Esophagus squamous epithelium (tissue), 4 donors: Measurements from ENCODE around the gene NETO1.

Experiments used
- POLR2A ChIP-seq, 4 donors: fragments of 450-650 bp; IDR thresholded peaks; one replicate each; pipeline ENCODE4 v1.6.1; 2017; ENCODE audit warnings: antibody characterized with exemption in 4 of 4, mild to moderate bottlenecking in 4 of 4, moderate library complexity in 3 of 4
- TF ChIP-seq, protein P1 (sequence below), 6 experiments: fragments of 450-650 bp in 4 of 6; fragments of 200-600 bp in 2 of 6; sonication (generic) in 2 of 6; IDR thresholded peaks; one replicate each; pipeline ENCODE4 v1.5.1; 2016 to 2019; ENCODE audit warnings: antibody characterized with exemption in 6 of 6, mild to moderate bottlenecking in 4 of 6, moderate library complexity in 4 of 6

DNA sequence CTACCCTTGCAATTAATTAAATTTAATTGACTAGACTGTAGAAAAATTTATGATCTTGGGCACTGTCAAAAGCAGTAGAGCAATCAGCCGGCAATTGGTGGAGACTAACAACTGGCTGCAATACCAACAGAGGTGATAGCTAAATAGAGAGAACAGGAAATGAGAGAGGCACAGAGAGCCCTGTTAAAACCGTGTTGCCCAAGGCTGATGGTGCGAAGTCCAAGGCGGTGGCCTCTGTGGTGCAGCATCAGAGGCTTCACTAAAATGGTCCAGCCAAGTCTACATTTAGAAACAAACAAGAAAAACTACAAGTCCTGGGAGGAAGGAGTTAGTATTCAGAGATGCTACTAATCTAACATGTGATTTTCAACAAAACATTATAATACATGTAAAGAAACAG lies 115.6 kb downstream of the NETO1 start:
- TF ChIP-seq, protein P1, sequence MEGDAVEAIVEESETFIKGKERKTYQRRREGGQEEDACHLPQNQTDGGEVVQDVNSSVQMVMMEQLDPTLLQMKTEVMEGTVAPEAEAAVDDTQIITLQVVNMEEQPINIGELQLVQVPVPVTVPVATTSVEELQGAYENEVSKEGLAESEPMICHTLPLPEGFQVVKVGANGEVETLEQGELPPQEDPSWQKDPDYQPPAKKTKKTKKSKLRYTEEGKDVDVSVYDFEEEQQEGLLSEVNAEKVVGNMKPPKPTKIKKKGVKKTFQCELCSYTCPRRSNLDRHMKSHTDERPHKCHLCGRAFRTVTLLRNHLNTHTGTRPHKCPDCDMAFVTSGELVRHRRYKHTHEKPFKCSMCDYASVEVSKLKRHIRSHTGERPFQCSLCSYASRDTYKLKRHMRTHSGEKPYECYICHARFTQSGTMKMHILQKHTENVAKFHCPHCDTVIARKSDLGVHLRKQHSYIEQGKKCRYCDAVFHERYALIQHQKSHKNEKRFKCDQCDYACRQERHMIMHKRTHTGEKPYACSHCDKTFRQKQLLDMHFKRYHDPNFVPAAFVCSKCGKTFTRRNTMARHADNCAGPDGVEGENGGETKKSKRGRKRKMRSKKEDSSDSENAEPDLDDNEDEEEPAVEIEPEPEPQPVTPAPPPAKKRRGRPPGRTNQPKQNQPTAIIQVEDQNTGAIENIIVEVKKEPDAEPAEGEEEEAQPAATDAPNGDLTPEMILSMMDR (IDR thresholded peaks at IDR 0.05), result no peak
- TF ChIP-seq POLR2A (IDR thresholded peaks at IDR 0.05), result no peak
